GM18507 (cell line): ENCODE measurements around the gene BRCA1.
"Not testable (repeated sequence)": the region's sequence is repeated elsewhere in the genome, so short reads cannot be mapped to it uniquely, and the experiment has no call there.

ENCODE experiments used
- DNase-seq: peaks from one replicate; pipeline ENCODE4 v3.0.0; 2011; ENCODE audit warnings: low read depth; ENCODE audit not compliant: insufficient read length; ENCODE audit errors: extremely low spot score
- FAIRE-seq: peaks from 2 replicates; lab custom pipeline; 2011; peaks lifted over from hg19 to GRCh38; lab: Jason Lieb, UNC

Gene BRCA1

DNA sequence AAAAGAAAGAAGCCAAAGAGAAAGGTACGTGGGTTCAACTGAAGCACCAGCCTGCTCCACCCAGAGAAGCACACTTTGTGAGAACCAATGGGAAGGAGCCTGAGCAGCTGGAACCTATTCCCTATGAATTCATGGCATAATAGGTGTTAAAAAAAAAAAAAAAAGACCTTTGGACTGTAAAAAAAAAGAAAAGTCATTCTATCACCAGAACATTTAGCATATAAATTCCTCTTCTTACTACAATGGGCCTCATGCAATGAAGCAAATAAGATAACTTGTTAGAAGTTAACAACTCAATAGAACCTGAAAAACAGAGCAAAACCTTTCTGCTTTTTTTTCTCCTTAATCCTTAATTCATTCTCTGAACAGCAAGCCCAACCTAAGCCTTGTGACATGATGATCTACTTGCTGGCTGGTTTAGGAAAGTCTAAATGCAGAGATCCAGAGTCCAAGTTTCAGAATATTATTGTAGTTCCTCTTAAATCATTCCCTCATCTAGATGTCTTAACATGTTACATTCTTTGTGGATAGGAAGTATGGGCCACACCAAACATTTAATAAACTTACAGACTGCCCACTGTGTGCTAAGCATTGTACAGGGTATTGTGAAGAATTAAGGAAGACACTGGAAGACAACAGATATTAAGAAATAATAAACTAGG lies 45.4 kb downstream of the BRCA1 start:
- no peak for FAIRE-seq
- DNase-seq = no peak

DNA sequence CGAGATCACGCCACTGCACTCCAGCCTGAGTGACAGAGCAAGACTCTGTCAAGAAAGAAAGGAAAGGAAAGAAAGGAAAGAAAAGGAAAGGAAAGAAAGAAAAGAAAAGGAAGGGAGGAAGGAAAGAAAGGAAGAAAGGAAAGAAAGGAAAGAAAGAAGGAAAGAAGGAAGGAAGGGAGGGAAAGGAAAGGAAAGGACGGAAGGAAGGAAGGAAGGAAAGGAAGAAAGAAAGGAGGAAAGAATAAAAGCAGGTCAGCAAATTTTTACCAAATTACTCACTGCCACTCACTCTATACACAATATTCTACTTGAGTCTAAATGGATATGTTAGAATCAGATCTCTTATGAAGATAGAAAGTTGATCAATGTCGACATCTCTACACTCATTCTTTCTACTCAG lies 50.3 kb downstream of the BRCA1 start:
- no peak for DNase-seq
- FAIRE-seq = no peak

DNA sequence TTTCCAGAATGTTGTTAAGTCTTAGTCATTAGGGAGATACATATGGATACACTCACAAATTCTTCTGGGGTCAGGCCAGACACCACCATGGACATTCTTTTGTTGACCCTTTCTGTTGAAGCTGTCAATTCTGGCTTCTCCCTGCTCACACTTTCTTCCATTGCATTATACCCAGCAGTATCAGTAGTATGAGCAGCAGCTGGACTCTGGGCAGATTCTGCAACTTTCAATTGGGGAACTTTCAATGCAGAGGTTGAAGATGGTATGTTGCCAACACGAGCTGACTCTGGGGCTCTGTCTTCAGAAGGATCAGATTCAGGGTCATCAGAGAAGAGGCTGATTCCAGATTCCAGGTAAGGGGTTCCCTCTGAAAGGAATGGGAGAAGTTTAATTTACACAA lies 54.3 kb downstream of the BRCA1 start:
- no peak for FAIRE-seq
- no peak for DNase-seq

DNA sequence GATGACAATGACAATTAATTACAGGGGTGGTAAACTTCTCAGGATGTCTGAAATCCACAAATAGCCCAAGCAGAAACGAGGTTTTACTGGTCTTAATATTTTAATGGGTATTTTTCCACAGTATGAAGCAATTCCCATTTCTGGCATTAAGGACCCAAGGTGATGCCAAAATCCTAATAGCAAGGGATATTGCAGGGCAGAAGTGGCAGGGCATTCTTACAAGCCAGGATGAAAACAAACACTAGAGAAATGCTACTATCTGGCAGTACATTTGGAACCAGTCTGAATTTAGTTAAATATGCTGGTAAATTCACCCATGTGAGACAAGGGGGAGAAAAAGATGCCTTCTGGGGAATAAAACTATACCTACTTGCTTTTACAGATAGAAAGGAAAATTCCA lies 54.9 kb downstream of the BRCA1 start:
- no peak for FAIRE-seq
- no peak for DNase-seq

DNA sequence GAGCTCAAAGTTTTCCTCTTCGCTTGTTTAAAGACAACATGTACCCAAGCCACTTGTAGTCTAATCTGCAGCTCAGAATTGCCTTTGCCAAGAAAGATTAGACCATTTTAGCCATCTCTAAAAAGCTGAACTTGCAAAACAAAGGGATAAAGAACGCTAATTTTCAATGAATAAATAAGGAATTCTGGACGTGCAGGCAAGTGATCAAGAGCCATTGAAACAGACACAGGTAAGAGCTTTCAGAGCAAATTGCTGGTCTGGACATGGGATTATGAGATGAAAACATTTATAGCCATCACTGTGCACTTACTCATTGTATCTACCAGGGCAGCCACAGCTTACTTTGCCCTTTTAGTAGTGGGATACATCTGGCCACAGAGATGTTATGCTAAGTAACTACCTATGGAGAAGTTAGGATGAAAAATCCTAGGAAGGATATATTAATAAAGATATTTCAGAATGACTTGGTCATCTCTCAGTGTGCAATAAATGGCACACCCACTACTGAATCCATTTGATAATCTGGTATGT lies 55.7 kb downstream of the BRCA1 start:
- no peak for FAIRE-seq
- no peak for DNase-seq

DNA sequence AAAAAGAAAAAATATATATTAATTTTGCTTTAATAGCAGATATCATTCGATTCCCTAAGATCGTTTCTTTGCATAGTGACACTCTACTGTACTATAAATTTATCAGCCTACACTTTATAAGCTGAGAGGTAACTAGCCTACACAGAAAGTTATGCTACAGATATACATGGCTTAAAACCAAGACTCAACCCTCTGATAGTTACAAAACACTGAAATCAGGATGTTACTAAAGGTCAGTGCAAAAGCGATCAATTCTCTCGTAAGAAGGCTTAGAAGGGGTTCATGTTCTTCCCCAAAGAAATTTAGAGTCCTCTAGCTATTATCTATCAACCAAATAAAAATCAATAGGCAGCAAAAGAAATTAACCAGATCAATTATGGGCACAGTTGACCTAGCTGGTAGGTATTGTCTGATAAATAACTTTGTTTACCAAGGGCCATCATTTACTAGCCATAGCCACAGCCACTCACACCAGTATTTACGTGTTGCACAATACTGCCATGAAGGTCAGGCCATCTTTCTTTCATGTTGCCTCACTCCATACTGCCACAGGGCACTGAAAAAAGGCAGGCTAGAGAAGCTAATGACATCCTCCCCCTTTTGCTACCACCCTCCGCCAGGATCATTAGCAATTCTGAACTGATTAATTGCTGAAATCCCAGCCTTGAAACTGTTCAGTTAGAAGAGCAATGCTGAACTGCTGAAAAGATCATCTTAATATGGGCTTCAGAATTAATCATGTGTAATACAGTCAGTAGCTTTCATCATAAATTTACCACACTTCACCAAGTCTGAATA lies 56.4 kb downstream of the BRCA1 start:
- DNase-seq (no peak), FAIRE-seq (no peak)

DNA sequence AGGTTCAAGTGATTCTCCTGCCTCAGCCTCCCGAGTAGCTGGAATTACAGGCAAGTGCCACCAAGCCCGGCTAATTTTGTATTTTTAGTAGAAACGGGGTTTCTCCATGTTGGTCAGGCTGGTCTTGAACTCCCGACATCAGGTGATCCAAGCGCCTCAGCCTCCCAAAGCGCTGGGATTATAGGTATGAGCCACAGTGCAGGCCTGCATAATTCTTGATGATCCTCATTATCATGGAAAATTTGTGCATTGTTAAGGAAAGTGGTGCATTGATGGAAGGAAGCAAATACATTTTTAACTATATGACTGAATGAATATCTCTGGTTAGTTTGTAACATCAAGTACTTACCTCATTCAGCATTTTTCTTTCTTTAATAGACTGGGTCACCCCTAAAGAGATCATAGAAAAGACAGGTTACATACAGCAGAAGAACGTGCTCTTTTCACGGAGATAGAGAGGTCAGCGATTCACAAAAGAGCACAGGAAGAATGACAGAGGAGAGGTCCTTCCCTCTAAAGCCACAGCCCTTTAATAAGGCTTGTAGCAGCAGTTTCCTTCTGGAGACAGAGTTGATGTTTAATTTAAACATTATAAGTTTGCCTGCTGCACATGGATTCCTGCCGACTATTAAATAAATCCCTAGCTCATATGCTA lies 62.1 kb downstream of the BRCA1 start:
- no peak for DNase-seq
- no peak for FAIRE-seq

DNA sequence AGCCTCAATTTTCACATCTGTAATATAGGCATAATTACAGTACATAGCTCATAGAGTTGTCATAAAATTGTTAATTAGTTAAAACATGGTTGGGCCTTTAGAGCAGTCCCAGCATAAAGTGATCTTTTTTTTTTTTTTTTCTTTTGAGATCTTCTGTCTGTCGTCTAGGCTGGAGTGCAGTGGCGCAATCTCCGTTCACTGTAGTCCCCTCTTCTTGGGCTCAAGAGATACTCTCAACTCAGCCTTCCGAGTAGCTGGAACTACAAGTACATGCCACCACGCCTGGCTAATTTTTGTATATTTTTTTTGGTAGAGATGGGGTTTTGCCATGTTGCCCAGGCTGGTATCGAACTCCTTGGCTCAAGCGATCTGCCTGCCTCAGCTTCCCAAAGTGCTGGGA lies 69.1 kb downstream of the BRCA1 start:
- FAIRE-seq = no peak
- no peak for DNase-seq

DNA sequence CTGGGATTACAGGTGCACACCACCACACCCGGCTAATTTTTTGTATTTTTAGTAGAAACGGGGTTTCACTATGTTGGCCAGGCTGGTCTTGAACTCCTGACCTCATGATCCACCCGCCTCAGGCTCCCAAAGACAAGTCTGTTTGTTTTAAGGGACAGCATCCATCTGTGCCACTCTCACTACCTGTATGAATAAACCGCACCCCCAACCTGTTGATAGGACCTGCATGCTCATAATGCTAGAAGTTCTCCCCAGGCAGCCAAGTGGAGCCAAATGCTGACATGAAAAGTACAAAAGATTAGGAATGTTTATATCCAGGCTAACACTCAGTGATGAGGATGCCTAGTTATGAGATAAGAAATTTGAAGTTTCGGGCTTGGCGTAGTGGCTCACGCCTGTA lies 72.2 kb downstream of the BRCA1 start:
- not testable (repeated sequence) for DNase-seq, FAIRE-seq

DNA sequence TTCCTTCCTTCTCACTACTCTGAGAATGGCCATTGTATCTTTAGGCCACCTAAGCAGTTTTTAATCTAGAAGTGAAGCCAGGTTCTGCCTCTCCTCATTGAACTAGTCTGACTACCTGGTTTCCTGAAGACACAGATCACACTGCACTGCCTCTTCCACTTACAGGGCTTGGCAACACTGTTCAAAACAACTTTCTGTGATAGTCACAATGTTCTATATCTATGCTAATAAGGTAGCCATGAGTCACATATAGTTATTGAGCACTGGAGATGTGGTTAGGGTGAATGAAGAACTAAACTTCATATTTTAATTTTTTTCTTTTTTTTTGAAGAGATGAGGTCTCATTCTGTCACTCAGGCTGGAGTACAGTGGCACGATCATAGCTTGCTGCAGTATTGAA lies 73.2 kb downstream of the BRCA1 start:
- DNase-seq (no peak), FAIRE-seq (no peak)

DNA sequence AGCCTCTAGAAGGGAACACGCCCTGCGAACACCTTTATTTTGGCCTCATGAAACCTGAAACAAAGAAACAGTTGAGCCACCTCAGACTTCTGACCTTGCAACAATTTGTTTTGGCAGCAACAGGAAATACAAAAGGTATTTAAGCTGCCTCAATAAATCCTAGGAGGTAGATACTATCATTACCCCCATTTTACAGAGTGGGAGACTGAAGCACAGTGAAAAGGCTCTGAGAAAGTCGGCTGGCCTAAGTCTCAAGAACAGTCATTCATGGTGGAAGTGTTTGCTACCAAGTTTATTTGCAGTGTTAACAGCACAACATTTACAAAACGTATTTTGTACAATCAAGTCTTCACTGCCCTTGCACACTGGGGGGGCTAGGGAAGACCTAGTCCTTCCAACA lies 81.1 kb downstream of the BRCA1 start:
- DNase-seq (no peak), FAIRE-seq (no peak)

DNA sequence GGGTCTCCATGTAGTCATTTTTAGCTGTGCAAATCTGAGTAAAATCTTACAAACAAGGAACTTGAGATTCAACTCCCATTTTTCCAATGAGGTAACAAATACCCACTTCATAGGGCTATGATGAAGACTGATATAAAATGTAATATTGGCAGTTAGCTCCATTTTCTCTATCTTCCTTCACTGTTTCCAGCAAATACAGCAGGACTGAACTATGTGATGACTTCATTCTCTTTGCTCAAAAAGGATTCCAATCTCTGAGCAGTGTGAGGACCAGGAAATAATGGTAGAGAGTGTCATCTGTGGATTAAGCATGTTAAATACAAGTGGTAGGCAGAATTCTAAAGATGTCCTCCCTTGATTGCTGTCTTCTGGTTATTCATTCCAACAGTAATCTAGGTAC lies 81.9 kb downstream of the BRCA1 start:
- FAIRE-seq (no peak), DNase-seq (no peak)

DNA sequence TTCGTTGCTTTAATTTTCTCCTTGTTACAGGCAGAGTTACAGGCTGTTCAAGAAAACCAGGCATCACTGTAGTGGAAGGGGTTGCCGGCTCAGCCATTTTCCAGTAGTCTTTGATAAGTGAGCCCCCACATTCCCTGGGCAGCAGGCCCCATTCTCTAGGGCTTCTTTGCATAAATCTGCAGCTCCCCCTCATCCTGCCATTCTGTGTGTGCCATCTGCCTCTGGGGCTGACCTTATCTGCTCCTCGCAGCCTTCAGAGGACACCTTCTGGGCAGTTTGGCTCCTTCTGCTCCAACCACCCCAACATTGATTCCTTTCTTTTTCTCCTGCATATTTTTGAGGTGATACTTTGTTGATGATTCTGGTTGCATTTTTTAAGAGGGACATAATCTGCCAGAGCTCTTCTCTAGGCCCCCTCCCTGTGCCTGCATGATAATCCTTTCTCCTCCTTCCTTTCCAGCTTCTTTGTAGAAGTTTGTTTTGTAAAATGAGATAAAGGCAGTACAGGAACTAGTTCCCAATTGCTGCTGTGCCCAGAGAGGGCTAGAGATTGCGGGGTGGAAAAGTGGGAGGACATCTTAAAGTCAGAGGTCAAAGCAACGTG lies 83.0 kb downstream of the BRCA1 start:
- no peak for FAIRE-seq
- no peak for DNase-seq

DNA sequence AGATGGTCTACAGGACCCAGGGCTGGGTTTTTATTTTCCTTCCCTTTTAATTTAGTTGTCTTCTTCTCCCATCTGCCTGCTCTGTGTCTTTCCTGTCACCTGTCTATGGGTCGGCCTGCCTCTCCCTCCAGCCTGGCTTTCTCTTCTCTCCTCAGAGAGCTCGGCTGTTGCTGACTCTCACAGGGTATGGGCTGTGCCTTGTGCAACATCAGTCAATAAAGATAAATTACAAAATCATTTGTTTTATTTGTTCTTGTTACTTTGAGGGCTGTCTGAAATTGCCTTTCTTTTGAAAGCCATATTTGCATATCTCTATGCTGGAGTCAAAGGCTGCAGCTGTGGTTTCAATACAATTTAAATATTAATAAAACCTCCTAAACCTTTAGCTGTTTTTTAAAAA lies 84.5 kb downstream of the BRCA1 start:
- FAIRE-seq = no peak
- no peak for DNase-seq

DNA sequence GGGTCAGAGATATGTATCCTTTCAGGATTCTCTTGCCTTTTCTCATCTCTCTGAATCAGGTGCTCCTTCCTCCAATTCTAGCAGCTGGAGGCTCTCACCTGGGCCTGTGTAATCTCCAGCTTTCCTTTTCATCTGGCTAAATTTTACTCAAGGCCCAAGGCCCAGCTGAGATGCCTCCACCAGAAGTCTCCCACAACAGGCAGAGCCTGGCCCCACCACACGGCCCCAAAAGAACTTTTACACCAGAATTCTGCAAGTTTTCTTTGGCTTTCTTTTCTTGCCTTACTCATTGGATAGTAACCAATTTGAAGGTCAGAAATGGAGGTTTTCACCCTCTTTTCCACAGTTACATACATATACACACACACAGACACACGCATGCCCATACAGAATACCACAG lies 85.5 kb downstream of the BRCA1 start:
- DNase-seq = no peak
- FAIRE-seq = no peak

DNA sequence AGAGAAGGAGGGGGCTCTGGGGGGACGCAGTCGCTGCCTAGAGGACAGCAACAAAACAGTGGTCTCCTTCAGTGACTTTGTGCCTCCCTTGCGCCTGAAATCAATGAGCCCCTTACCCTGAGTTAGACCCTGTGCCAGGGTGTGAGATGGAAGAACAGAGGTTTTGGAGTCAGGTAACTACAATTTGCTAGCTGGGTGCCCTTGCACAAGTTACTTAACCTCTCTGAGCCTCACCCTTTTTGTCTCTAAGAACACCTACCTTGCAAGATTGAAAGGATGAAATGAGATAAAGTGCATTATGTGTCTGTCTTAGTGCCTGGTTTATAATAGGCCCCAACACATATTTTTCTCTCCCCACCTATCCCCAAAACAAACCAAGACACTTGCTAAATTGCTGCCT lies 90.3 kb downstream of the BRCA1 start:
- DNase-seq (no peak), FAIRE-seq (no peak)

DNA sequence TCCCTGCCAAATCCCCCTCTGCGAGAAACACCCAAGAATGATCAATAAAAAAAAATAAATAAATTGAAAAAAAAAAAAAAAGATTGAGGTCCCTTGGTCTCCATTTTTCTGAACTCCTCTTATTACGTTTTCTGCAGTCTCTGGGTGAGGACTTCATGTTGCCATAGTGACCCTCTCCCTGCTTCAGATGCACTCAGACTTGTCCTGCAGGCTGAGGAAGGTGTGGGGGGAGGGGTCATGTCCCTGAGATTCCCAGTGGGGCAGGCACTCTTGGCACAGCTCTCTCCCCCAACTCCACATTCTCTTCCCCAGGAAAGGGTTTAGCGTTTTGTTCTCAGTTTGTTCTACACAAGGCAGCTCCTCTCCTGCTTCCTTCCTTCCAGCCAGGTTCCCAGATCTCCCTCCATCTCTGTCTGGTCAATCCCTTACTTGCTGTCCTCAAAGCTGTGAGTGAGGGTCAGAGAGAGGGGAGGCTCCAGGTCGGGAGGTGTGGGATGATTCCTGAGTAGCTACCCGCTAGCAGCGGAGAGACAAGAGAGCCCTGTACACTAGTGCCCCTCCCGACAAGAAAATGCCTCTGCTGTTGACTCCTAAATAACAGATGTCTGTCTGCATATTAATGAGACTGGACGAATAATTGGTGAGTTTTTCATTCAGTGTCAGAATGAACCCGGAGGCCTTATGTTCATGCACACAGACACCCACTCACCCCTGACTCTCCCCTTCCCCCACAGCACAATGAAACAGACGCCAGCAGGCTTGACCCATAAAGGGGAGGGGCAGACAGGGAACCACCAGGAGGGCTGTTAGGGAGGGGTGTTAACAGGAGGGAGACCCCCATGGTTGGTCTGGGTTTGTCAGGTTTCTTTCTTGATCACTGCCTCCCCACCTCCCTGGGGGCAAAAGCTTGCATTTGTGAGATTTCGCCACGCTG lies 90.9 kb downstream of the BRCA1 start:
- FAIRE-seq = no peak

DNA sequence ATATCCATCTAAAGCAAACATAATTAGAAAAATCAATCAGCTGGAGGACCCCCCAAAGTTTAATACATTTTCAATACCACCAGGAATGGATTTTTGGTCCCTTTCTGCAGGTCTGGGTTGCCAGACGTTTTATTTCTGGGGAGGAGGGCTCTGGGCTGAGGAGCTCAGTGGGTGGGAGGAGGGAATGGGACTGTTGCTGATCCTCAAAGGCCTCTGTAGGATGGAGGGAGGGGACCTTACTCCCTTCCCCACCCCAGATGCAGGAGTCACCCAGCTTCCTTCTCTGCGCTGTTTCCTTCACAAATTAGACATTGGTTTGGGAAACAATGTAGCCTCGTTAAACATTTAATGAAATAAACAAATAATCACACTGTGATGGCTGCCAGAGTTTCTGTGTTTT lies 93.5 kb downstream of the BRCA1 start:
- FAIRE-seq (no peak), DNase-seq (no peak)

More for the DNA sequence above, 90.9 kb downstream of the BRCA1 start:
- no peak for DNase-seq

DNA sequence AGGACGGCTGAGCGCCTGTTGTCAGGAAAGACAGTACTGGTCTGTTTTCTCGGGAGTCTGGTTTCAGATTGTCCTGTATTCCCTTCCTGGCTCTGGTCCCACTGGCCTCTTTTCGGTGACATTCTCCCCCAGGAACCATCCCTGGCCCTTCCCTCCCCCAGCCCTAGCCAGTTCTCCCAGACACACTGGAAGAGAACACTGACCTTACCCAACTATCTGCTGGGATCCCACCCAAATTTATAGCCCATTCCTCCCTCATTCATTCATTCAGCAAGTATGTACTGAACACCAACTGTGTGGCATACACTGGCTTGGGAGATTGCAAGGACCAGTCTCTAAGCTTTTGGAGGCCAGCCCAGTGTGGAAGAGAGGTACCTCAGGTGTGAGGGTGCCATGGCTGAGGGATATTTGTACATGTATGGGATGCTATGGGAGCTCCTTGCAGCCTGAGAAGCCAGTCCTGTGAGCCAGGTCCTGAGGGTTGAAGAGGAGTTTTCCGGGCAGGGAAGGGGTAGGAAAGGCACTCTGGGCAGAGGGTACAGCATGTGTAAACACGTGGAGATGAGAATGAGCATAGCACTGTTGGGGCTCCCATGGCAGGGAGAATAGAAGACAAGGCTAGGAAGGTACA lies 94.9 kb downstream of the BRCA1 start:
- FAIRE-seq (no peak), DNase-seq (no peak)
